ENCODE measurements around the gene NPAS2.

The NPAS2 gene

DNA sequence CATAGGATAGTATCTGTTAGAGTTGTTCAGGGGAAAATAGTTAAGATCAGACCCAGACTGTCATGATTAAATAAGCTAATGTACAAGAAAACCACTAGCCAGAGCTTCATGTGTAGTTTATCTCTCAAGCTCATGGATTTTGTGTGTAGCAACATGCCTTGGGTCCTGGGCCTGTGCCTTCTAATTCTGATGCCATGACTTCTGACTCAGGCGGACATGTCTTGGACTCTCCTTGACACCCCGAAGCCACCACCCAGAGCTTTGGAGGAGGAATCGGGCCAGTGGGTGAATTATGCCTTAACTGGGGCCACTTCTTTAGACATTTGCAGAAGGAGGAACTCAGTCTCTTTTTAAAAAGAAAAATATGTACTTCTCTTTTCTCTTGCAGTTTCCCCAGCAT lies 68.7 kb downstream of the NPAS2 start:
- no peak for DNase-seq

DNA sequence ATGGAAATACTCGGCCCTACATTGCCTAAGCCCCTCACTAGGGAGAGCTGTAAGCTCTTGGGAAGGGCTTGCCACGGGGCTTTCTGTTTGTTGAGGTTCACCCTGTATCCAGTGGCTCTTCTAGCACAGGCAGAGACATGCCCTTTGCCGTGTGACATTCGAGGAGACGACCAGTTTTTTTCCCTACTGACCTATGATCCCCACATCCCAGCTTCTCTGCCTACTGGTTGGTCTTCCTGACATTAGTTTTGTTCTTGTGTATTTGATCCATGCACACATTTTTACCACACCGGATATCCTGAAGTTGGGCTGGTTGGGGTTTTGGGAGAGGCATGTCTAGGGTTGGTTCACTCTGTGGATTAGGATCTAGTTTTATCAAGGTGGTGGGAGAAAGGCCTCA lies 69.3 kb downstream of the NPAS2 start:
- DNase-seq, result no peak

DNA sequence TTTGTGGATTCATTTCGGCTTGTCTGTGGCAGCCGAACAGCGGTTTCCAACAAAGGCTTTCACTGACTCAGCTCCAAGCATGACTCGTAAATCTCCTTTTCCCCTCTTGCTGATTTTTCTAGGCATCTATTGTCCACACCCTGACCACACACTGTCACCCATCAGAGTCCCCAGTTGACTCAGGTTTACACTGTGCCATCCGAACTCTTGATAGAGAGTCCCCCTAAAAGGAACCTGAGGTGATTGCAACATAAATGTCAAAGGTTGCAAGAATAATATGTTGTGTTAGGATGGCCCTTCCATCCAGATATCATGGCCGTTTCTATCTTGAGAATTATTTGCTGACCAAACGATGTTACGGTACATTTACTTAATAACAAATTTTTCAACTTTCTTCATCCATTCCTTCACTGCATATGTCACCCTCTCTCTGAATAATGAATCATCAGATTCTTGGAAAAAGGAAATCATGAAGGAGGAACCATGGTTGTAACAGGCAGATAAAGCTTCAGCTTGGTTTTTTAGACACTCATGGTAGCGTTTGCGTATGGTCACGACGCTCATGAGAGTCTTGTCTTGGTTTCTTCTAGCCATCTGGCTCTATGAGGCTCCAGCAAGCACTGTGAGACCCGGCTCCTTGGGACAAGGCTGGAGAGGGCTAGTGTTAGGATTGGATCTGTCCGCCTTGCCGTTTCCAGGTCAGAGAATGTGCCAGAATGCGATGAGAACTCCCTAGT lies 72.1 kb downstream of the NPAS2 start:
- DNase-seq, result no peak

- no peak for DNase-seq
Observed at GRCh38 chr2:100893392-100894104, 73.6 kb downstream of the NPAS2 start.

DNA sequence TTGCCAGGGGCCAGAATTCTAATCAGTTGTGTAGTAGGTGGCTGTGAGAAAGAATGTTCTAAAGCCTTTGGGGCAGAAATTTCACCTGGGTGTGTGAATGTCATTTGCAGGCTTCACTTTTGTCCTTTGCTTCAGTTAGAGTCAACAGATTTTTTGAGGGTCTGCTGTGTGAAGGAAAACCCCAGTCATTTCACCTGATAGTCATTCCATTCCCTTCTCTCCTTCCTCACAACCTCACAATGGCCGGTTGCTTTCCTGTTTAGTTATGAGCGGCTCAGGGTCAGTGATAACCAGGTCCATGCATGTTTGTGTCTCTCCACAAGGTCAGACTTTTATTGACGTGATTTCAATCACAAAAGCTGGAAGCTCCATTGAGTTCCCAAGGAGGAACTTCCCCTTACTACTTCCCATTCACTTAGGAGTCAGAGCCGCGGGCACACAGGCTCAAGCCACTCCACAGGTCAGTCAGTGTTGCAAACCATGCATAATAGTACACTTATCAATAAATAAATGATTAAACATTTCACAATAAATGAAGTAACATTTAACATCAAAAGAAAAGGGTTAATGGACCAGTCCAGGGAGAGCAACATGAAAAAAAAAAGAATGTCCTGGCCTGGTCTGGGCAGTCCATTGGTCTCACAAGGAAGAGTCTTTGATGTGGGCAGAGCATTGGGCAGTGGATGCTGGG lies 74.3 kb downstream of the NPAS2 start:
- DNase-seq, result no peak

DNA sequence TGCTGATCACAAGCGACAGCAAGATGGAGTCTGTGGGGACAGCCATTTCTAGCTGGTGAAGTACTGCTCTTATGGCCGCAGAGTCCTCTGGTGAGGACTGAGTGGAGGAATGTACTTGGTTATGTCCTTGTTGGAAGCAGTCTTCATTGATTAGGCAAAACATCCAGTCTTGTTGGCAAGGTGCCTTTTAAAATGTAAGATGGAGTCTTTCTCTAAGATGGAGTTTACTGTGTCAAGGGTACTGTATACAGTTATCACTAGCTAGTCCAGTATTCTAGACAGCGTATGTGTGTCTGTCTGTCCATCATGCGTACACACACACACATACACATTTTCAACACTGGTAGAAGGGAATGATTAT lies 74.8 kb downstream of the NPAS2 start:
- DNase-seq, result no peak

DNA sequence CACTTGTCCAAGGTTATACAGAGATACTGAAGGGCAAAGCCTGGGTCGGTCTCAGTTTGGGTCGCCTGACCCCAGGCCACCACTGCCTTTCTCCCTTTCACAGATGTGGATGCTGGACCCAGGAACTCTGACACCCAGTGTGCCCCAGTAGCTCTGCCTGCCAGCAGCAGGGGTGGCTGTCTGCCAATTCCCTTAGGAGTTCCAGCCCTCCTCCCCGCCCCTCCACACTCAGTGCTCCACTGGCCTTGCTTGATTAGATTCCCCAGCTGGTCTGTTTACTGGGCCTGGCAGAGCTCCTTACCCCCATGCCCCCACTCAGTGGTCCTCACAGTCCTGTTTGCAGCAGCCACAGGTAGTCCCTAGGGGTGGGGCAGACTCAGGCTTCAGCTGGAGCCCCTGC lies 75.5 kb downstream of the NPAS2 start:
- DNase-seq, result no peak

GRCh38 chr2:100895934-100896685 lies 76.2 kb downstream of the NPAS2 start:
- DNase-seq, result no peak

- no peak for DNase-seq
Observed at GRCh38 chr2:100898035-100898665, 78.2 kb downstream of the NPAS2 start.

- no peak for DNase-seq
Observed at GRCh38 chr2:100900156-100900795, 80.3 kb downstream of the NPAS2 start.

DNA sequence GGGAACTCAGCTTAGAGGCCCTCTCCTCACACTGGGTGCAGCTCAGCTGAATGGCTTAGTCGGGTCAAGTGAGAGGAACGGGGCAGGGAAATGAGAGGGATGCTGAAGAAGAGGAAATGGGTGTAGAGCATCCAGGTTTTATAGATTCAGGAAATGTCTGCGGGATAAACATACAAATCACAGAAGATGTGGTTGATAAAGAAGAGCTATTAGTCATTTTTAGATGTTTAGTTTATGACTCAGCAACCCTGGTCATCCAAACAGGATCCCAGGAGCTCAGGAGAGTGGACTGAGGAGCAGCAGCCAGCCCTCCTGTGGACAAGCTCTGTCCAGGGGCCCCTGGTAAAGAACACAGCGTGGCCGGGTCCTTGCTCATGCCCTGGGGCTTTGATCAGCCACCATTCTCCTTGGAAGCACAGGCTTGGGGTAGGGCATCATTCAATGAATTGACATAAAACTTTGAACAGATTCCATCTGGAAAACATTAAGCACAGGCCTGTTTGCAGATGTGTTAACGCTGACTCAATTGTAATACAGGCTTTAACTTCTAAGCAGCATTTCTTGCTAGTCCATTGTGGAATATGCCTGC lies 83.0 kb downstream of the NPAS2 start:
- DNase-seq, result no peak

DNA sequence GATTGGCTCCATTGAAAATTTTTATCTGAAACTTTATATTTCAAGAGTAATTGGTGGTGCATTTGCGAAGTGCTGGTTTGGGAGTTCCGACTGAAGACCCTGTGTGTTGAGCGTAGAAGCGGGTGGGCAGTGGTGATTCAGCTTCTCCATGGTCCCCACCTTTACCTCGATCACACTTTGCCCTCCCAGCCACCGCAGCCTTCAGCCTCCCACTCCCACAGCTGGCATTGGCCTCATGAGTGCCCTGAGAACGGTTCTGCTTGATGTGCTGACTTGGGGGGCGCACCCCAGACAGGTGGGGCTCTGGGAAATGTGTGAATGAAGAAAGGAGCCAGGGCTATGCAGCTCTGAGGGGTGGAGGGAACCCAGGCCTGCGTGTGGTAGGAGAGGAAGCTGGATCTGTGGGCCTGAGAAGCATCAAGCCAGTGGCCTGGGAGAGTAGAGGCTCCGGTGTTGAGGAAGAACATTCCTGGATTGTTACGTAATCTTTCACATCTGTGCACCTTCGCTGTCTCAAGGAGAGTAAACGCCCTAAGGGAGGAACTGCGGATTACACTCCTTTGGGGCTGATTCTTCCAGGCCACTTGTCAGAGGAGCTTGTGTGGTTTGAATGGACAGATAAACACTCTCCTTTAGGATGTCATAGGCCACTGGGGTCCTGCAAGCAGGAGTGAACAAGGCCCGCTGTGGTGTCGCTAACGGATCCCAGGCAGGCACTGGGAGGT lies 83.8 kb downstream of the NPAS2 start:
- no peak for DNase-seq

- no peak for DNase-seq
Observed at GRCh38 chr2:100905132-100905805, 85.3 kb downstream of the NPAS2 start.

GRCh38 chr2:100906131-100906530 lies 86.2 kb downstream of the NPAS2 start:
- no peak for DNase-seq

DNA sequence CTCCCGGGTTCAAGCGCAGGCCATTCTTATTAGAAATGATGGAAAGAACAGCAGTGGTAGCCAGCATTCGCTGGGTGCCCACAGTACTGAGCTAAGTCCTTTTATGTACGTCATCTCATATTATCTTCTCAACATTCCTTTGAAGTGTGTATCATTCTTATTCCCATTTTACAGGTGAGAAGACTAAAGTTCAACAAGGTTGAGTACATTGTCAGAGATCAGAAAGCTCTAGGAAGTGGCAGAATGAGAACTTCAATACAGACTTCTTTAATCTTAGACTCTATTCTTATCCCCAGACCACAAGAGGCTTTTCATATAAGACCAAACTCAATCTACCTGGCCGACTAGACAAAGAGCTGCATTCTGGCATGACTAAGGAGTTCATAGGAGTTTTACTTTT lies 86.7 kb downstream of the NPAS2 start:
- no peak for DNase-seq

DNA sequence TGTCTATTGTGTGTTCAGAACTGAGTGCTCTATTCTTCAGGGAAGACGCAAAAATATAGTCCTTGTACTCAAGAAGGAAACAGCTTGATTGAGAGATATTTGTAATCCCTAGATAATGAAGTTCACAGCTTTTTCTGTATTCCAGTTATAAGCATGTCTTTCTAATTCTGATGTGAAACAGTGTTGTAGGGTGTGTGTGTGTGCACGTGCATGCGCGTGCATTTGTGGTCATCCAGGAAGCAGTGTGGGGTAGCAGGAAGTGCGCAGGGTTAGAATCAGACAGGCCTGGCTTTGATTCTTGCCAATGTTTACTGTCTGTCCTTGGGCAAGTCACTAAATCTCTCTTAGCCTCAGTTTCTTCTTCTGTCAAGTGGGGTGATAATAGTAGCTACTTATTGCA lies 87.9 kb downstream of the NPAS2 start:
- no peak for DNase-seq

GRCh38 chr2:100909534-100910081 lies 89.7 kb downstream of the NPAS2 start:
- no peak for DNase-seq

- no peak for DNase-seq
Observed at GRCh38 chr2:100910111-100910510, 90.2 kb downstream of the NPAS2 start.

DNA sequence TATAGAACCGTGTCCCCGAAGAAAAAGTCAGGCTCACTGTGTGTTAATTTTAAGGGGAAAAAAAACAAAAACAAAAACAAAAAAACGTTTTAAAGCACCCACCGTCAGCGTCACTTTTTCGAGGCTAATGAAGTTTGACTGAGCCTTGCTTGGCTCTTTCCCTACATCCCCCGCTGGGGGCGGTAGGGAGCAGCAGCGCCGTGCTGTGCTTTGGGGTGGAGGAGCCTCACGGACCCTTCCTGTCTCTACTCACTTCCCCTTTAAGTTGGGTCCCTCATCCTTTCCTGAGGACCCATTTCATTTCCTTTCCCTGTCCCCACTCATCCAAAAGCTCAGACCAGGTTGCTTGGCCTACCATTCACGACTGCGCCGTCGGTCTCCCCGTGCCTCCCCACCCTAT lies 99.4 kb downstream of the NPAS2 start:
- peak; percentile 32 for DNase-seq

- no peak for DNase-seq
Observed at GRCh38 chr2:100921685-100922161, 101.8 kb downstream of the NPAS2 start.
